H9 (cell line): ENCODE measurements around the gene NUP210. TPM values are rescaled to one million over a fixed set of nuclear protein-coding genes. Genes with fewer than 3 reads are reported as not detected.

Experiments used
- DNase-seq: peaks from one replicate; pipeline ENCODE4 v3.0.0-alpha.2; 2017
- H2AFZ ChIP-seq: one replicate; pipeline ENCODE4 v1.6.1; 2013; ENCODE audit warnings: mild to moderate bottlenecking, low read length, control low read depth, moderate library complexity
- H2AK5ac ChIP-seq: 2 replicates; pipeline ENCODE4 v1.6.1; 2013; ENCODE audit warnings: low read length, control low read depth, mixed read lengths; ENCODE audit not compliant: insufficient read length
- H2BK120ac ChIP-seq: one replicate; pipeline ENCODE4 v1.6.1; 2013; ENCODE audit warnings: low read depth, mild to moderate bottlenecking, low read length, control low read depth, inconsistent platforms; ENCODE audit not compliant: poor library complexity, severe bottlenecking
- H2BK12ac ChIP-seq: 2 replicates; pipeline ENCODE4 v1.6.1; 2013; ENCODE audit warnings: low read length, control low read depth, mixed read lengths, low read depth; ENCODE audit not compliant: insufficient read length
- H2BK15ac ChIP-seq: 2 replicates; pipeline ENCODE4 v1.6.1; 2013; ENCODE audit warnings: low read depth, low read length, control low read depth
- H2BK20ac ChIP-seq: one replicate; pipeline ENCODE4 v1.6.1; 2013; ENCODE audit warnings: low read depth, mild to moderate bottlenecking, low read length, control low read depth, inconsistent platforms; ENCODE audit not compliant: poor library complexity, severe bottlenecking
- H2BK5ac ChIP-seq: 2 replicates; pipeline ENCODE4 v1.6.1; 2013; ENCODE audit warnings: low read length, control low read depth, mixed read lengths; ENCODE audit not compliant: insufficient read length
- H3K14ac ChIP-seq: 2 replicates; pipeline ENCODE4 v1.6.1; 2013; ENCODE audit warnings: low read length, control low read depth; ENCODE audit not compliant: insufficient read depth
- H3K18ac ChIP-seq: 2 replicates; pipeline ENCODE4 v1.6.1; 2013; ENCODE audit warnings: low read depth, mild to moderate bottlenecking, mixed read lengths, low read length, control low read depth; ENCODE audit not compliant: insufficient read length
- H3K23ac ChIP-seq: 2 replicates; pipeline ENCODE4 v1.6.1; 2013; ENCODE audit warnings: low read length, control low read depth, mixed read lengths, low read depth; ENCODE audit not compliant: insufficient read length
- H3K23me2 ChIP-seq: 2 replicates; pipeline ENCODE4 v1.6.1; 2013; ENCODE audit warnings: low read depth, mild to moderate bottlenecking, mixed read lengths, low read length, control low read depth; ENCODE audit not compliant: insufficient read length, poor library complexity, severe bottlenecking
- H3K27ac ChIP-seq: 2 replicates; pipeline ENCODE4 v1.5.1; 2013; ENCODE audit warnings: low read length, control low read depth, mixed read lengths, low read depth; ENCODE audit not compliant: insufficient read length
- H3K27me3 ChIP-seq: 2 replicates; pipeline ENCODE4 v1.6.1; 2013; ENCODE audit warnings: low read length, control low read depth, inconsistent platforms; ENCODE audit not compliant: insufficient read depth
- H3K4ac ChIP-seq: 2 replicates; pipeline ENCODE4 v1.6.1; 2013; ENCODE audit warnings: low read depth, mild to moderate bottlenecking, control low read depth, inconsistent platforms, low read length, moderate library complexity
- H3K4me1 ChIP-seq: 2 replicates; pipeline ENCODE4 v1.6.1; 2013; ENCODE audit warnings: low read length, control low read depth, inconsistent platforms; ENCODE audit not compliant: insufficient read depth
- H3K4me2 ChIP-seq: 2 replicates; pipeline ENCODE4 v1.6.1; 2013; ENCODE audit warnings: low read length, control low read depth, mixed read lengths; ENCODE audit not compliant: insufficient read length, insufficient read depth
- H3K56ac ChIP-seq: 2 replicates; pipeline ENCODE4 v1.6.1; 2013; ENCODE audit warnings: low read depth, mild to moderate bottlenecking, mixed read lengths, low read length, control low read depth; ENCODE audit not compliant: insufficient read length
- H3K79me1 ChIP-seq: 2 replicates; pipeline ENCODE4 v1.6.1; 2013; ENCODE audit warnings: low read depth, mild to moderate bottlenecking, moderate library complexity, low read length, control low read depth, inconsistent platforms; ENCODE audit not compliant: insufficient read depth, poor library complexity, severe bottlenecking
- H3K79me2 ChIP-seq: 2 replicates; pipeline ENCODE4 v1.6.1; 2013; ENCODE audit warnings: low read length, control low read depth, inconsistent platforms; ENCODE audit not compliant: insufficient read depth
- H3K9ac ChIP-seq: 2 replicates; pipeline ENCODE4 v1.6.1; 2013; ENCODE audit warnings: low read length, control low read depth, mixed read lengths; ENCODE audit not compliant: insufficient read length; ENCODE audit errors: extremely low read depth
- H3K9me3 ChIP-seq: one replicate; pipeline ENCODE4 v1.6.1; 2013; ENCODE audit warnings: low read depth, low read length, inconsistent platforms; ENCODE audit not compliant: control insufficient read depth
- H3T11ph ChIP-seq: one replicate; pipeline ENCODE4 v1.6.1; 2013; ENCODE audit warnings: mild to moderate bottlenecking, low read length, control low read depth, inconsistent platforms
- H4K20me1 ChIP-seq: one replicate; pipeline ENCODE4 v1.6.1; 2013; ENCODE audit not compliant: control insufficient read depth, insufficient read length, insufficient read depth
- H4K5ac ChIP-seq: 2 replicates; pipeline ENCODE4 v1.6.1; 2013; ENCODE audit warnings: low read depth, mild to moderate bottlenecking, mixed read lengths, low read length, control low read depth; ENCODE audit not compliant: insufficient read length
- H4K8ac ChIP-seq: replicated peaks from 2 replicates; pipeline ENCODE4 v1.6.1; 2013; ENCODE audit warnings: low read length, control low read depth, mixed read lengths, low read depth; ENCODE audit not compliant: insufficient read length
- H4K91ac ChIP-seq: 2 replicates; pipeline ENCODE4 v1.6.1; 2013; ENCODE audit warnings: low read depth, mild to moderate bottlenecking, moderate library complexity, mixed read lengths, low read length, control low read depth; ENCODE audit not compliant: insufficient read length
- H3K27ac Mint-ChIP-seq, 3 experiments: 2 replicates in 2 of 3; 3 replicates in 1 of 3; pipeline ENCODE4 v1.8.0; 2020 to 2021; ENCODE audit warnings: mixed read lengths in 3 of 3, mild to moderate bottlenecking in 1 of 3, moderate library complexity in 1 of 3
- H3K27me3 Mint-ChIP-seq: 2 replicates; pipeline ENCODE4 v1.8.0; 2021; ENCODE audit warnings: low read depth, mild to moderate bottlenecking, moderate library complexity, mixed read lengths
- H3K36me3 Mint-ChIP-seq, 3 experiments: 2 replicates in 2 of 3; 3 replicates in 1 of 3; pipeline ENCODE4 v1.8.0; 2020 to 2021; ENCODE audit warnings: low read depth in 3 of 3, mixed read lengths in 3 of 3; ENCODE audit not compliant: insufficient read depth in 1 of 3
- H3K4me1 Mint-ChIP-seq, 2 experiments: 2 replicates each; pipeline ENCODE4 v1.8.0; 2020; ENCODE audit warnings: mixed read lengths in 2 of 2
- H3K4me3 Mint-ChIP-seq, 2 experiments: 2 replicates in 1 of 2; 3 replicates in 1 of 2; pipeline ENCODE4 v1.8.0; 2020 to 2021; ENCODE audit warnings: mild to moderate bottlenecking in 2 of 2, mixed read lengths in 2 of 2, moderate library complexity in 1 of 2
- H3K9me3 Mint-ChIP-seq, 2 experiments: 2 replicates in 1 of 2; 3 replicates in 1 of 2; pipeline ENCODE4 v1.8.0; 2020; ENCODE audit warnings: mild to moderate bottlenecking in 2 of 2, mixed read lengths in 2 of 2, moderate library complexity in 1 of 2
- CTCF ChIP-seq: fragments of 200-600 bp; sonication (generic); conservative IDR thresholded peaks from 3 replicates; pipeline ENCODE4 v1.8.0; 2021; ENCODE audit warnings: antibody characterized with exemption, mild to moderate bottlenecking
- WGBS: extraction: QIAGEN DNeasy Blood & Tissue Kit; methylation state at CpG from one replicate; pipeline ENCODE4 v1.1.7; 2013; ENCODE audit warnings: missing lambda C conversion rate, low lambda C conversion rate, mixed read lengths; ENCODE audit not compliant: insufficient read length; ENCODE audit errors: extremely low coverage; 5-methylcytosine and 5-hydroxymethylcytosine counted together
- total RNA-seq: library from RNA; stranded (reverse); gene quantifications from 2 replicates; pipeline ENCODE4 v1.2.1, GENCODE V29; 2021

NUP210 gene
- total RNA-seq, 1 experiment from 2014 or later, result 48.8 TPM

GRCh38 chr3:13419505-13420044 is 547 bp downstream of the NUP210 start:
- H2BK12ac ChIP-seq, result no peak overlapping the region
- H3K27me3 Mint-ChIP-seq, result peaks cover 14% of the 10 kb centered on the region
- H2BK15ac ChIP-seq, result no peak overlapping the region
- no peak overlapping the region for H4K5ac ChIP-seq
- no peaks in the 10 kb centered on the region; a peak in 1 of 5 replicates for H3K9me3 Mint-ChIP-seq
- no peak overlapping the region for H3T11ph ChIP-seq
- H3K27me3 ChIP-seq, result no peaks in the 10 kb centered on the region
- no peak; the same call in 2 of the 3 replicates for TF ChIP-seq CTCF
- no peak overlapping the region for H3K27ac ChIP-seq
- peak overlapping the region; percentile 82 to 90 for H3K4me3 Mint-ChIP-seq
- H3K9me3 ChIP-seq, result no peaks in the 10 kb centered on the region
- peak overlapping the region; percentile 87 for H3K14ac ChIP-seq
- no peak overlapping the region for H3K18ac ChIP-seq
- no peak overlapping the region for H2BK5ac ChIP-seq
- no peak overlapping the region for H3K4ac ChIP-seq
- no peak overlapping the region for H2AK5ac ChIP-seq
- no peak overlapping the region for H2BK20ac ChIP-seq
- WGBS, result no CpG with 5 or more reads among the region's 64 CpGs
- DNase-seq, result peak; percentile 47
- H4K91ac ChIP-seq, result no peak overlapping the region
- H3K79me1 ChIP-seq, result no peaks in the 10 kb centered on the region
- no peaks in the 10 kb centered on the region; the same call in 1 of the 2 replicates for H3K79me2 ChIP-seq
- H3K23ac ChIP-seq, result no peak overlapping the region
- H3K4me2 ChIP-seq, result peak overlapping the region; percentile 69
- H3K4me1 ChIP-seq, result peaks cover 4% of the 10 kb centered on the region; the same call in 1 of the 2 replicates
- H2AFZ ChIP-seq, result no peak overlapping the region
- H3K27ac Mint-ChIP-seq, result 0 out of 7 replicates have a peak overlapping the region, but pooled peaks of 1 of the 3 experiments have one; percentile 68
- no peak overlapping the region for H4K8ac ChIP-seq
- no peak overlapping the region for H2BK120ac ChIP-seq
- H3K36me3 Mint-ChIP-seq, result peaks cover 0 to 2% (median 0%) of the 10 kb centered on the region in 3 experiments; a peak in 2 of 7 replicates
- peaks cover 20 to 31% of the 10 kb centered on the region in 2 experiments for H3K4me1 Mint-ChIP-seq
- H3K9ac ChIP-seq, result peak overlapping the region; percentile 73
- H3K23me2 ChIP-seq, result peaks cover 10% of the 10 kb centered on the region
- no peak overlapping the region for H3K56ac ChIP-seq
- H4K20me1 ChIP-seq, result peaks cover 5% of the 10 kb centered on the region
